Bronchial epithelial cell (primary cell): ENCODE measurements around the gene CNP. TPM values are rescaled to one million over a fixed set of nuclear protein-coding genes. Genes with fewer than 3 reads are reported as not detected.

Source experiments
- DNase-seq: peaks from one replicate; pipeline ENCODE4 v3.0.0-alpha.2; 2010; ENCODE audit warnings: low read depth
- FAIRE-seq: peaks from 2 replicates; lab custom pipeline; 2011; peaks lifted over from hg19 to GRCh38; lab: Jason Lieb, UNC
- H3K27me3 ChIP-seq: 2 replicates; pipeline ENCODE4 v1.5.1; 2011; ENCODE audit warnings: low read length; ENCODE audit not compliant: control insufficient read depth, insufficient read depth
- H3K36me3 ChIP-seq: 2 replicates; pipeline ENCODE4 v1.5.1; 2011; ENCODE audit warnings: low read length; ENCODE audit not compliant: control insufficient read depth, insufficient read depth
- H3K4me3 ChIP-seq: 2 replicates; pipeline ENCODE4 v1.5.1; 2011; ENCODE audit warnings: mild to moderate bottlenecking, low read depth, low read length, control low read depth
- total RNA-seq: library from RNA; depleted of rRNA; stranded (reverse); fragments of >200 nt; gene quantifications from 2 replicates; pipeline ENCODE4 v1.2.1, GENCODE V29; 2014
- TF ChIP-seq, protein P1 (sequence below): IDR thresholded peaks from 2 replicates; pipeline ENCODE4 v1.5.1; 2011; ENCODE audit warnings: mild to moderate bottlenecking, moderate library complexity, low read length, control low read depth, inconsistent platforms; ENCODE audit not compliant: insufficient read depth, severe bottlenecking

The CNP gene
- total RNA-seq, 1 donor from 2014 or later, result 16.3 TPM

GRCh38 chr17:41984454-41984853 lies 17.9 kb downstream of the CNP start:
- Histone ChIP-seq H3K36me3 (peaks cover 21% of the 10 kb centered on the region), H3K4me3 (no peak overlapping the region), H3K27me3 (no peaks in the 10 kb centered on the region)
- TF ChIP-seq, protein P1, sequence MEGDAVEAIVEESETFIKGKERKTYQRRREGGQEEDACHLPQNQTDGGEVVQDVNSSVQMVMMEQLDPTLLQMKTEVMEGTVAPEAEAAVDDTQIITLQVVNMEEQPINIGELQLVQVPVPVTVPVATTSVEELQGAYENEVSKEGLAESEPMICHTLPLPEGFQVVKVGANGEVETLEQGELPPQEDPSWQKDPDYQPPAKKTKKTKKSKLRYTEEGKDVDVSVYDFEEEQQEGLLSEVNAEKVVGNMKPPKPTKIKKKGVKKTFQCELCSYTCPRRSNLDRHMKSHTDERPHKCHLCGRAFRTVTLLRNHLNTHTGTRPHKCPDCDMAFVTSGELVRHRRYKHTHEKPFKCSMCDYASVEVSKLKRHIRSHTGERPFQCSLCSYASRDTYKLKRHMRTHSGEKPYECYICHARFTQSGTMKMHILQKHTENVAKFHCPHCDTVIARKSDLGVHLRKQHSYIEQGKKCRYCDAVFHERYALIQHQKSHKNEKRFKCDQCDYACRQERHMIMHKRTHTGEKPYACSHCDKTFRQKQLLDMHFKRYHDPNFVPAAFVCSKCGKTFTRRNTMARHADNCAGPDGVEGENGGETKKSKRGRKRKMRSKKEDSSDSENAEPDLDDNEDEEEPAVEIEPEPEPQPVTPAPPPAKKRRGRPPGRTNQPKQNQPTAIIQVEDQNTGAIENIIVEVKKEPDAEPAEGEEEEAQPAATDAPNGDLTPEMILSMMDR, result no peak
- FAIRE-seq (no peak), DNase-seq (no peak)

DNA sequence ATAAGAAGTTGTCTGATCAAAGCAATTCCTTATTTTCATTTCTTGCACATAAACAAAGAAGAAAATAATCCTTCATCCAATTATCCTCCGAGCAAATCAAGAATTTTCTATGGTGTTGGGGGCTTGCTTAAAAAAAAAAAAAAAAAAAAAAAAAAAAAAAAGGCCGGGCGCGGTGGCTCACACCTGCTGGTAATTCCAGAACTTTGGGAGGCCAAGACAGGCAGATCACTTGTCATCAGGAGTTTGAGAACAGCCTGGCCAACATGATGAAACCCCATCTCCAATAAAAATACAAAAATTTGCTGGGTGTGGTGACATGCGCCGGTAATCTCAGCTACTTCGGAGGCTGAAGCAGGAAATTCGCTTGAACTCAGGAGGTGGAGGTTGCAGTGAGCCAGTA lies 19.3 kb downstream of the CNP start:
- no peaks in the 10 kb centered on the region for H3K27me3 ChIP-seq
- H3K4me3 ChIP-seq, result no peak overlapping the region
- no peak for DNase-seq
- TF ChIP-seq, protein P1, result no peak
- FAIRE-seq, result no peak
- peaks cover 27% of the 10 kb centered on the region for H3K36me3 ChIP-seq

DNA sequence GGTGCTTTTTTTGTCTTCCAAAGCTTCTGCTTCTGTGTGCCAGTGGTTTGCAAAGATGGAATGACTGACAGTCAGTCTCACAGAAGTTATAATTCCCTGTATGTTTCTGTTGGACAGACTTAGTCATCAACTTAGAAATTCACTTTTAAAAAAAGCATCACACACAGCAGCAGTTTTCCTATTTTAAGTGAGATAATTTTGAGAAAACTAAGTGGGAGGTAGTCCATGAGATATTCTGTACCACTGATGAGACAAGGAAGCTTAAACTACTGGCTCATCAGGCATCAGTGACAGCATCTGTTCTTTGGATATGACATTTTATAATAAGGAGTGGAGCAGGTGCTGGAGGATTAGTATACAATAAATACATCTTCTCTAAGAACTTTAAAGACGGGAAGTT lies 20.0 kb downstream of the CNP start:
- H3K4me3 ChIP-seq, result no peak overlapping the region
- no peaks in the 10 kb centered on the region for H3K27me3 ChIP-seq
- no peak for DNase-seq
- TF ChIP-seq, protein P1, result no peak
- FAIRE-seq, result no peak
- peaks cover 26% of the 10 kb centered on the region for H3K36me3 ChIP-seq

DNA sequence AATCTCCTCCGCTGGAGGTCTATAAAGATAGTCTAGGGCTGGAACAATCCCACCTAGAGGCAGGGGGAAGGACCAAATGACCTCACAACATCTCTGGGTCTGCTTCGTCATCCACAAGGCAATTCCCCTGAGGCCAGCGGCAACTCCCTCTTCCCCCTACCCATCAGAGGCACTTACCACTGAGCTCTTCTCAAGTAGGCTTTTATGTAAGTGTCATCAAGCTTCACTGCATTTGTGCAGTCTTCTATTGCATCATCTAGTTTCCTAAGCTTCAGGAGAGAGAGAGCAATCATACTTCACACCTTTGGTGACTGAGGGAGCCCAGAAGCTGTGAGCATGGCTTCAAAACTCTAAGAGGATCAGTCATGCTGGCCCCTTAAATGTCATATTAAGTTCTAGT lies 21.0 kb downstream of the CNP start:
- Histone ChIP-seq H3K36me3 (peaks cover 20% of the 10 kb centered on the region), H3K27me3 (no peaks in the 10 kb centered on the region), H3K4me3 (no peak overlapping the region)
- DNase-seq (no peak), FAIRE-seq (no peak)
- TF ChIP-seq, protein P1, result no peak

- Histone ChIP-seq H3K36me3 (peaks cover 20% of the 10 kb centered on the region), H3K4me3 (no peak overlapping the region), H3K27me3 (no peaks in the 10 kb centered on the region)
- no peak for DNase-seq
- TF ChIP-seq, protein P1, result no peak
- FAIRE-seq, result no peak
Observed at GRCh38 chr17:41988418-41988817, 21.8 kb downstream of the CNP start.

GRCh38 chr17:41989702-41990419 lies 23.3 kb downstream of the CNP start:
- peaks cover 22% of the 10 kb centered on the region for H3K36me3 ChIP-seq
- no peak overlapping the region for H3K4me3 ChIP-seq
- H3K27me3 ChIP-seq, result no peaks in the 10 kb centered on the region
- no peak for FAIRE-seq
- TF ChIP-seq, protein P1, result no peak
- DNase-seq, result no peak
